Esophagus muscularis mucosa (tissue), 4 donors: Measurements from ENCODE around the gene C2orf66. TPM values are rescaled to one million over a fixed set of nuclear protein-coding genes. Genes with fewer than 3 reads are reported as not detected.

ENCODE experiments used
- DNase-seq: peaks from one replicate; pipeline ENCODE4 v3.0.0-alpha.2; 2017; ENCODE audit errors: extremely low spot score
- H3K27ac ChIP-seq, 4 donors: fragments of 200-600 bp; sonication (generic); replicated peaks in 1 of 4; 1 replicate in 3 of 4; 2 replicates in 1 of 4; pipeline ENCODE4 v1.5.1; 2016 to 2019; ENCODE audit warnings: mild to moderate bottlenecking in 1 of 4
- H3K27me3 ChIP-seq, 4 donors: fragments of 200-600 bp; sonication (generic); one replicate each; pipeline versions ENCODE4 v1.5.1 to v1.6.0; 2016 to 2019
- H3K36me3 ChIP-seq, 4 donors: fragments of 200-600 bp; sonication (generic); one replicate each; pipeline ENCODE4 v1.5.1; 2016 to 2019
- H3K4me1 ChIP-seq, 4 donors: fragments of 200-600 bp; sonication (generic); one replicate each; pipeline ENCODE4 v1.5.1; 2016 to 2019
- H3K4me3 ChIP-seq, 4 donors: fragments of 200-600 bp; sonication (generic); 1 replicate in 2 of 4; 2 replicates in 2 of 4; pipeline ENCODE4 v1.5.1; 2016 to 2019; ENCODE audit warnings: mild to moderate bottlenecking in 4 of 4, moderate library complexity in 1 of 4
- H3K9me3 ChIP-seq, 4 donors: fragments of 200-600 bp; sonication (generic); 1 replicate in 3 of 4; 2 replicates in 1 of 4; pipeline ENCODE4 v1.5.1; 2016 to 2019
- CTCF ChIP-seq, 3 experiments: fragments of 200-600 bp in 2 of 3; fragments of 450-650 bp in 1 of 3; sonication (generic) in 2 of 3; IDR thresholded peaks; one replicate each; pipeline ENCODE4 v1.5.1; 2017 to 2019; ENCODE audit warnings: antibody characterized with exemption in 3 of 3, mild to moderate bottlenecking in 2 of 3, moderate library complexity in 1 of 3
- EP300 ChIP-seq: sonication (generic); formaldehyde crosslinking; IDR thresholded peaks from one replicate; pipeline ENCODE4 v1.6.1; 2017; ENCODE audit warnings: antibody characterized with exemption
- POLR2A ChIP-seq: fragments of 450-650 bp; IDR thresholded peaks from one replicate; pipeline ENCODE4 v1.6.1; 2017; ENCODE audit warnings: antibody characterized with exemption, moderate library complexity, mild to moderate bottlenecking, low read depth
- POLR2AphosphoS5 ChIP-seq, 2 donors: sonication (generic); formaldehyde crosslinking; IDR thresholded peaks; one replicate each; pipeline ENCODE4 v1.6.1; 2017; ENCODE audit warnings: antibody characterized with exemption in 2 of 2
- WGBS: methylation state at CpG from one replicate; pipeline ENCODE4 v1.1.5; 2018; 5-methylcytosine and 5-hydroxymethylcytosine counted together
- intact Hi-C: fragments of 100-400 bp; cut with DNase I; formaldehyde crosslinking; loops from one replicate; pipeline ENCODE4 v1.15.1; 2023
- total RNA-seq, 4 donors: library from RNA; depleted of rRNA; stranded (reverse); fragments of >200 nt; gene quantifications; one replicate each; pipeline versions ENCODE4 v1.1.0 to v1.2.1, GENCODE V29; 2016

C2orf66 gene
- total RNA-seq, 4 donors from 2014 or later, result not detected

- no peaks in the 10 kb centered on the region for H3K9me3 ChIP-seq
- no peaks in the 10 kb centered on the region for H3K4me1 ChIP-seq
- intact Hi-C loops, result no loop called here
- 87% methylated on average over 1 of the region's 1 CpG for WGBS
- H3K4me3 ChIP-seq, result no peak overlapping the region
- H3K36me3 ChIP-seq, result no peaks in the 10 kb centered on the region
- no peak overlapping the region for H3K27ac ChIP-seq
- no peak for DNase-seq
- no peaks in the 10 kb centered on the region for H3K27me3 ChIP-seq
- no peak for TF ChIP-seq CTCF (IDR thresholded peaks at IDR 0.05)
- TF ChIP-seq POLR2AphosphoS5 (IDR thresholded peaks at IDR 0.05), result no peak
- TF ChIP-seq POLR2A, result no peak
- no peak for TF ChIP-seq EP300
Measured at GRCh38 chr2:196830701-196831100, 21.5 kb upstream of the C2orf66 start.

GRCh38 chr2:196827356-196827755, 18.2 kb upstream of the C2orf66 start:
- WGBS, result 69% methylated on average over 2 of the region's 2 CpGs
- intact Hi-C loops, result no loop called here
- no peak overlapping the region for H3K27ac ChIP-seq
- H3K4me3 ChIP-seq, result no peak overlapping the region
- no peaks in the 10 kb centered on the region for H3K9me3 ChIP-seq
- no peak for DNase-seq
- no peak for TF ChIP-seq POLR2A
- no peak for TF ChIP-seq CTCF (IDR thresholded peaks at IDR 0.05)
- TF ChIP-seq EP300, result no peak
- TF ChIP-seq POLR2AphosphoS5 (IDR thresholded peaks at IDR 0.05), result no peak
- H3K27me3 ChIP-seq, result no peaks in the 10 kb centered on the region
- no peaks in the 10 kb centered on the region for H3K4me1 ChIP-seq
- H3K36me3 ChIP-seq, result no peaks in the 10 kb centered on the region

- H3K27ac ChIP-seq, result no peak overlapping the region
- no peak for DNase-seq
- H3K4me3 ChIP-seq, result no peak overlapping the region
- no peaks in the 10 kb centered on the region for H3K4me1 ChIP-seq
- H3K9me3 ChIP-seq, result no peaks in the 10 kb centered on the region
- no peaks in the 10 kb centered on the region for H3K36me3 ChIP-seq
- TF ChIP-seq POLR2A (no peak), CTCF (IDR thresholded peaks at IDR 0.05) (no peak)
- intact Hi-C loops, result no loop called here
- no peaks in the 10 kb centered on the region for H3K27me3 ChIP-seq
Measured at GRCh38 chr2:196823750-196824522, 14.8 kb upstream of the C2orf66 start.

- Histone ChIP-seq H3K4me3 (no peak overlapping the region), H3K27me3 (no peaks in the 10 kb centered on the region), H3K27ac (no peak overlapping the region), H3K36me3 (no peaks in the 10 kb centered on the region), H3K4me1 (no peaks in the 10 kb centered on the region), H3K9me3 (no peaks in the 10 kb centered on the region)
- 94% methylated on average over 1 of the region's 1 CpG for WGBS
- intact Hi-C loops, result no loop called here
- TF ChIP-seq POLR2AphosphoS5 (IDR thresholded peaks at IDR 0.05) (no peak), EP300 (no peak), CTCF (IDR thresholded peaks at IDR 0.05) (no peak), POLR2A (no peak)
- no peak for DNase-seq
Measured at GRCh38 chr2:196821195-196821594, 12.0 kb upstream of the C2orf66 start.

GRCh38 chr2:196808083-196808665, 981 bp downstream of the C2orf66 start:
- Histone ChIP-seq H3K27me3 (peaks cover 0 to 8% (median 0%) of the 10 kb centered on the region in 4 donors), H3K27ac (no peak overlapping the region), H3K36me3 (no peaks in the 10 kb centered on the region), H3K9me3 (no peaks in the 10 kb centered on the region), H3K4me1 (no peaks in the 10 kb centered on the region), H3K4me3 (no peak overlapping the region)
- 52% methylated on average over 2 of the region's 2 CpGs for WGBS
- intact Hi-C loops, result no loop called here
- no peak for DNase-seq
- TF ChIP-seq EP300 (no peak), CTCF (IDR thresholded peaks at IDR 0.05) (no peak), POLR2AphosphoS5 (IDR thresholded peaks at IDR 0.05) (no peak), POLR2A (no peak)
